GM12874 (cell line): ENCODE data around the gene IFI44.

ENCODE experiments used
- CTCF ChIP-seq: IDR thresholded peaks from 2 replicates; pipeline ENCODE4 v1.5.1; 2011; ENCODE audit warnings: low read depth, mild to moderate bottlenecking, control low read depth, low read length, moderate library complexity; ENCODE audit not compliant: insufficient read depth

IFI44 gene

GRCh38 chr1:78667939-78668338 is 18.3 kb downstream of the IFI44 start:
- TF ChIP-seq CTCF, result no peak

- no peak for TF ChIP-seq CTCF
Measured at GRCh38 chr1:78668427-78668826, 18.8 kb downstream of the IFI44 start.

GRCh38 chr1:78672428-78672827 is 22.8 kb downstream of the IFI44 start:
- TF ChIP-seq CTCF, result no peak

GRCh38 chr1:78673120-78673519 is 23.5 kb downstream of the IFI44 start:
- TF ChIP-seq CTCF, result peak; percentile 16; the same call in 1 of the 2 replicates

- TF ChIP-seq CTCF, result peak; percentile 46
Measured at GRCh38 chr1:78676347-78676982, 26.8 kb downstream of the IFI44 start.

- no peak for TF ChIP-seq CTCF
Measured at GRCh38 chr1:78676993-78677392, 27.4 kb downstream of the IFI44 start.

- TF ChIP-seq CTCF, result no peak
Measured at GRCh38 chr1:78677788-78678187, 28.2 kb downstream of the IFI44 start.

GRCh38 chr1:78678324-78678723 is 28.7 kb downstream of the IFI44 start:
- TF ChIP-seq CTCF, result no peak
